ENCODE data around the gene DMAC1.

The DMAC1 gene

GRCh38 chr9:7783635-7784063 lies 15.9 kb downstream of the DMAC1 start:
- DNase-seq (ENCODE audit: low read depth in 2 of 2), result no peak

DNA sequence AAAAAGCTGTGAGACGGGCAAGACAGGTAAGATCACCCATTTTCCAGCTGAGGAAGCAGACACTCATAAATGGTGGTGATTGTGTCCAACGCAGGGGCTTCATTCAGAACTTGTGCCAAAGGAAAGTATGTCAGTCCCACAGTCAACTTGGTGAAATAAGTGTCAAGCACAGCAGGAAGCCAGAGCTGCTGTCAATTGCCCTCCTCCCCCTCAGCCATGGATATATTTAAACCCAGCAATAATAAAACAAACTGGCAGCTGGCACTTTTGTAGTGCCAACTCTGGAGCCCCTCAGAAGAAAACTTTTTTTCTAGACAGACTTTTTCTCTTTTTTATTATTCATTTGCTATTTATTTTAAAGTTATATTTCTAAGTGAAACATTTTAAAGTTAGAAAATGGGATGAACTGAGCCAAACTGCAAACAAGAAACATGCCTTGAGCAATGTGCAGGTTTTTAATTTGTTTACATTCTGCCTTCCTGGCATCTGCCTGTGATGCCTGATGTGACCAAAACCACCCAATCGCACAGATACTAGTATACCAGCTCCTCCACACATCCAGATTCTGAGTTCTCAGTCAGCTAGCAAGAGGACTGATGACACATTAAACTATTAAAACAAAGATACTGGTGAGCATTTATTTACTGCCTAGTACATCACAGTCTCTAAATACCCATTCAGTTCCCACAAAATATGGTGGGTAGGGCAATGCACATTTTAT lies 17.0 kb downstream of the DMAC1 start:
- no peak for DNase-seq (ENCODE audit: low read depth in 2 of 2)

- DNase-seq (ENCODE audit: low read depth in 2 of 2), result no peak
Measured at GRCh38 chr9:7780261-7780988, 19.2 kb downstream of the DMAC1 start.

- DNase-seq (ENCODE audit: low read depth in 2 of 2), result no peak
Measured at GRCh38 chr9:7778851-7779600, 20.6 kb downstream of the DMAC1 start.

DNA sequence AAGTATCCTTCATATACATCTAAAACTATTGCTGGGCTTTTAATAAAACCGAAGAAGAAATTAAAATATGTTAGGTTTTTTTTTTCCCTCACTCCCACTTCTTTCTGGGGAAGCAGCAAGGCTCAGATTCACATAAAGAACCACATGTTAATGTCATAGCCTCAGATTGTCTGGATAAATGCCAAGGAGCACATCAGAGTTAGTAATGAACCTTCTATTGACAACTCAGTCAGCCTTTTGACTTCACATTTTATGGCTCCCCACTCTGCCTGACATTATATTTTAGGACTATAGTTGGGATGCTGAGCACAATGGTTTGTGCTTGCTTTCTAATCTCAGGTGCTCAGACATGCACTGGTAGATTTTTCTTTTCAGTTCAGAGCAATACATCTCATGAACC lies 21.8 kb downstream of the DMAC1 start:
- DNase-seq (ENCODE audit: low read depth in 2 of 2), result no peak

DNA sequence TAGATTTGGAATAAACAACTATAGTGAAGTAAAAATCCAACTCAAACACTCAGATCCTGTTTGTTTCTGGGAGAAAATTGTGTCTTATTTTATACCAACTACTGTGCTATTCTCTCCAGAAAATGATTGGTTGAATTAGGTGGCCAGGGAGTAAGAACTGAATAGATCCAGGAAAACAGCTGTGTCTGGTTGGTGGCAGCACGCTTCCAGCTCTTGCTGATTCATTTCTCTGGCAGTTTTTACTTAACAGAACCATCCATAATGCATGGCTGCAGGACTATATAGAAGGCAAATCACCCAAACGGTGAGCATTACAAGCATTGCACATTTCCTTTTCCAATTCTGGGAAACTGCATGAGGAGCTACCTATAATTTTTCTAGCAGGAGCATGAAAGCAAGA lies 29.5 kb downstream of the DMAC1 start:
- DNase-seq (ENCODE audit: low read depth in 2 of 2), result no peak

DNA sequence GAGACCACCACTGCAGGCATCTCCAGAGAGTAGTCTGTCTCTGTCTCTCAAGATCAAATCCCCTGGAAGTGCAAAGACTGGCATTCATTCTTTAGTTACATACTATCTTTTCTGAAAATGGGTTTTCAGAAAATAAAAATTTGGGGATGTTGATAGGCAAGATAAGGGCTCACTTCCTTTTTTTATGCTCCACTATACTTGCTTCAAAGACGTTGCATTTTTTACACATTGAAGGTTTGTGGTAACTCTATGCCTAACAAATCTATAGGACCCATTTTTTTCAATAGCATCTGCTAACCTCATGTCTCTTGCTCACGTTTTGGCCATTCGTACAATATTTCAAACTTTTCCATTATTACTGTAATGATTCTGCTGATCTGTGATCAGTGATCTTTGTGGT lies 37.0 kb downstream of the DMAC1 start:
- no peak for DNase-seq (ENCODE audit: low read depth in 2 of 2)

GRCh38 chr9:7760014-7760415 lies 39.6 kb downstream of the DMAC1 start:
- DNase-seq (ENCODE audit: low read depth in 2 of 2), result no peak

- no peak for DNase-seq (ENCODE audit: low read depth in 2 of 2)
Measured at GRCh38 chr9:7756088-7756487, 43.5 kb downstream of the DMAC1 start.

DNA sequence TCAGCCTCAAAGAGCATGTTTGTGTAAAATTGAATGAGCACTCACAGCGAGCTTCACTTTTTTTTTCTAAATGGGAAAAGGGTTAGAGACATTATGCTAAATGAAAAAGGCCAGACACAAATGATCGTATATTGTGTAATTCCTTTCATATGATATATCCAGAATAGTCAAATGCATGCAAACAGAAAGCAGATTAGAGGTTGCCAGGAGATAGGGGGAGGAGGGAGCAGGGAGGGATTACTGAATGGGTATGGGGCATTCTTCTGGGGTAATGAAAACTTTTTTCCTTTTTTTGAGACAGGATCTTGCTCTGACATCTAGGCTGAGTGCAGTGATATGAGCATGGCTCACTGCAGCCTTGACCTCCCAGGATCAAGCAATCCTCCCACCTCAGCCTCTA lies 47.1 kb downstream of the DMAC1 start:
- DNase-seq (ENCODE audit: low read depth in 2 of 2), result no peak

Measured in activated CD8-positive, alpha-beta memory T cell treated with anti-CD3 and anti-CD28 coated beads for 4 hours (primary cell).